GM12874 (cell line): Measurements from ENCODE around the gene TH.

Experiments
- TF ChIP-seq, protein P1 (sequence below): IDR thresholded peaks from 2 replicates; pipeline ENCODE4 v1.5.1; 2011; ENCODE audit warnings: low read depth, mild to moderate bottlenecking, control low read depth, low read length, moderate library complexity; ENCODE audit not compliant: insufficient read depth

TH gene

DNA sequence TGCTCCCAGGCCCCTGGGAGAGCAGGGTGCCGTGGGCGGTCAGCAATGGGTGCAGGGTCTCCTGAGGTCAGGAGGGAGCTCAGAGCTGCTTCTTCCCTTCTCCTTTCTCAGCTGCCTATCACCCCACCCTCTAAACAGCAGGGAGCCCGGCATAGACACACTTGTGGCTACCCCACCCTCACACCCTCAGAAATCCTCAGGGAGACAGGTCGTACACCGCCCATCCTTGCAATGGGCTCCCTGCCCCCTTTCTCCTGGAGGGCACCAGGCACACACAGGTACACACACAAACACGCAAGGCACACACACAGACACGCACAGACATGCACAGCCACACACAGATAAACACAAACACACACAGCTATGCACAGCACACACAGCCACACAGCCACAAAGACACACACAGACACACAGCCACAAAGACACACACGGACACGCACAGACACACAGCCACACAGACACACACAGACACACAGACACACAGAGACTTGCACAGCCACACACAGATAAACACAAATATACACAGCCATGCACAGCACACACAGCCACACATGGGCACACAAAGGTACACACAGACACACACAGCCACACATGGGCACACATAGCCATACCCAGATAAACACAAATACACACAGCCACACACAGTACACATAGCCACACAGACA lies 44.9 kb upstream of the TH start:
- TF ChIP-seq, protein P1, sequence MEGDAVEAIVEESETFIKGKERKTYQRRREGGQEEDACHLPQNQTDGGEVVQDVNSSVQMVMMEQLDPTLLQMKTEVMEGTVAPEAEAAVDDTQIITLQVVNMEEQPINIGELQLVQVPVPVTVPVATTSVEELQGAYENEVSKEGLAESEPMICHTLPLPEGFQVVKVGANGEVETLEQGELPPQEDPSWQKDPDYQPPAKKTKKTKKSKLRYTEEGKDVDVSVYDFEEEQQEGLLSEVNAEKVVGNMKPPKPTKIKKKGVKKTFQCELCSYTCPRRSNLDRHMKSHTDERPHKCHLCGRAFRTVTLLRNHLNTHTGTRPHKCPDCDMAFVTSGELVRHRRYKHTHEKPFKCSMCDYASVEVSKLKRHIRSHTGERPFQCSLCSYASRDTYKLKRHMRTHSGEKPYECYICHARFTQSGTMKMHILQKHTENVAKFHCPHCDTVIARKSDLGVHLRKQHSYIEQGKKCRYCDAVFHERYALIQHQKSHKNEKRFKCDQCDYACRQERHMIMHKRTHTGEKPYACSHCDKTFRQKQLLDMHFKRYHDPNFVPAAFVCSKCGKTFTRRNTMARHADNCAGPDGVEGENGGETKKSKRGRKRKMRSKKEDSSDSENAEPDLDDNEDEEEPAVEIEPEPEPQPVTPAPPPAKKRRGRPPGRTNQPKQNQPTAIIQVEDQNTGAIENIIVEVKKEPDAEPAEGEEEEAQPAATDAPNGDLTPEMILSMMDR: no peak

DNA sequence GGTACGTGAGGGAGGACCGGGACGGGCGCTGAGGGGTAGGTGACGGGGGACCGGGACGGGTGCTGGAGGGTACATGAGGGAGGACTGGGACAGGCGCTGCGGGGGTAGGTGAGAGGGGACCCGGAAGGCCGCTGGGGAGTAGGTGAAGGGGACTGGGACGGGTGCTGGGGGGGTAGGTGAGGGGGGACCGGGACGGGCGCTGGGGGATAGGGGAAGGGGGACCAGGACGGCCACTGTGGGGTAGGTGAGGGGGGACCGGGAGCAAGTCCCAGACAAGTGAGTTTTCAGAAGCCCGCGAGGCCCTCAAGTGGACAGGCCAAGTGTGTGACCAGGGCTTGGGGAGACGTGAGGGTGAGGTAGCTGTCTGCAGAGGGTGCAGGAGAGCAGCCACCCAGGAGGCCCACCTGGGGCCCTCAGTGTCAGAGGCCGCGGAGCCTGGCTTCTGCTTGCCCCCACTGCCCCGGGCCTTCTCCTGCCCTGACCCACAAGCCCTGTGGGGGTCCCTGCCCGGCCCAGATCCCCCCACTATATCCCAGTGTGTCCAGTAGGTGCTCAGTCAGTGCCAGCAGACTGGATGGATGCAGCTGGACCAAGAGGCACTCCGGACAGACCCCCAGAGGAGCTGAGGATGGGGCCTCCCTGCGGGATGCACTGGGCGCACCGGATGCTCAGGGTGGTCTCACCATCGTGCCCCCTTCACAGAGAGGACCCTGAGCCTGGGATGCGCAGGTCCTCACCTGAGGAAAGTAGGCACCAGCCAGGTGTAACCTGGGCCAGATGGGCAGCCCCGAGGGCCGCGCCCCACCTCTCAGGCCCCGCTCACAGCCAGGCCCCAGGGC lies 44.2 kb upstream of the TH start:
- TF ChIP-seq, protein P1: no peak

DNA sequence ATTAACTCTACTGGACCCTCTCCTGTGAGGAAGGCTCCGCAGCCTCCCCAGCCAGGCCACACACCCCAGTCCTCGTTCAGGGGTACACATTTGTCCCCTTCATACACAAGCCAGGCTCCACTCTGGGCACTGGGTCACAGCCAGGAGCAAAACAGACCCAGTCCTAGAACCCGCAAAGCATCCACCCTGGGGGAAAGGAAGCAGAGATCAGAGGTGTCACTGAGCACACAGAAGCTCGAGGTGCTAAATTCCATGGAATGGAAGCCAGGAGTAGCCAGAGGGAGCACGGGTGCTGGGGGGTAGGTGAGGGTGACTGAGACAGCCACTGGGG lies 43.6 kb upstream of the TH start:
- TF ChIP-seq, protein P1: no peak

DNA sequence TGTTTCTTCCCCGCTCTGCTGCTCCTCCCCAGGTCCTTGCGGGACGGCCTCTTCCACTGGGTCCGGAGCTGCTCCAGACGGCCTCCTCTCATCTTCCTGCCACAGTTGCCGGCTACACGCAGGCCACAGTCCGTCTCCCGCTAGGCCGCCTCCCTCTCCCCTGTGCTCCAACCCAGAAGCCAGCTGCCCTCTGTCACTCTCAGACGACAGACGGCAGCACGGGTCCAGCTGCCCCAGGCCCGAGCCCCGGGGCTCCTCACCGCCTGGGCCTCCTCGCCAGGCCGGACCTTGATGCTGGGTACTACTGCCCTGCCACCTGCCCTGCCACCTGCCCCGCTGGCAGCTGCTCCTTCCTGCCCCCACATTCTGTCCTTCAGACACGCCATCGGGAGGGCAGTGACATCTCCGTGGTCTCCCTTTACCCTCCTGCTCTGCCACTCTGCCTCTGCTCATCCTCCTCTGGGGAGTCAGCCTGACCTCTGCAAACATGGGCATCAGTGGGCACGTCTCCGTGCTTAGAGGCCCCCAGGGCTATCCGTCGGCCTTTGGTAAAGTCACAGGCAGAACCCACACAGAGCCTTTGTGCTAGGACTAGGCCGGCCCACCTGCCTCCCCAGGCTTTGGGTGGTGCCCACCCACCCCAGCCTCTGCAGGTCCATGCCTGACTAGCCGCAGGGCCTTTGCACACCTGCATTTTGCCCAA lies 43.1 kb upstream of the TH start:
- TF ChIP-seq, protein P1: no peak

DNA sequence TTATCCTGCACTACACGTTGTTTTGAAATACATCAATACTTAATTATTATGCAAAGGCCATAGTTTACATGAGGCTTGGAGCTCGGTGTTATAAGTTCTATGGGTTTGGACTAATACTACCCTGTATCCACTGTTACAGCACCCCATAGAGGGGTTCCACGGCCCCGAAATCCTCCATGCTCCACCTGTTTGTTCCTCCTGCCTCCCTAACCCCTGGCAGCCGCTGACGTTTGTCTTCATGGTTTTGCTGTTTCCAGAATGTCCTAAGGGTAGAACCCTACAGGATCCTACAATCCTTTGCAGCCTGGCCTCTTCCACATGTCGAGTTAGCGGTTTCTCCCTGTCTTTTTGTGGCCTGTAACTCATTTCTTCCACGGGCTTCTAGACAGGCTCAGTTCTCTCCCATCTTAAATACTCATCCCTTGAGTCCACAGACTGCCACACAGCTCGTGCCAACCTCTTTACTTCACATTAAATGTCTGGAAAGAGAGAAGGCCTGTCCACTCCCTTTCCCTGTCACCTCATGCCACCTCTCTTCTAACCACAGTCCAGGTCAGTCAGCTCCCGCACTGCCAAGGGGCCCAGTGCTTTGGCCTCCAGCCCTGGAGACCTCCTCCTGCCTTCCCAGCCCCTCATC lies 42.4 kb upstream of the TH start:
- TF ChIP-seq, protein P1: no peak

DNA sequence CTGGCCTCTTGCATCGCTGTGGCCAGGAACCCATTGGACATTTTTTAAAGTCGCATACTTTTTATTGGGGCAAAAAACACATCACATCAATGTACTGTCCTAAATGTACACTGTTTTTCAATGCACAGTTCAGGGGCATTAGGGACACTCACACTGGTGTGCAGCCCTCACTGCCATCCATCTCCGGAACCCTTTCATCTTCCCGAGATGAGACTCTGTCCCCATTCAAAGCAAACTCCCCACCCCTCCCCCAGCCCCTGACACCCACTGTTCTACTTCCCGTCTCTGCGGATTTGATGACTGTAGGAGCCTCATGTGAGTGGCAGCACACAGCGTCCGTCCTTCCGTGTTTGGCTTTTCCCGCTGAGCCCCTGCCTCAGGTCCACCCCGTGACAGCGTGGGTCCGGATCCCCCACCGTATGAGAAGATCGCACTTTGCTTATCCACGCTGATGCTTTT lies 41.8 kb upstream of the TH start:
- TF ChIP-seq, protein P1: no peak
